GM23338 (cell line): ENCODE results near the gene NRSN2. TPM values are rescaled to one million over a fixed set of nuclear protein-coding genes. Genes with fewer than 3 reads are reported as not detected.

Experiments used
- ATAC-seq: fragments of 200-7000 bp; cut with Tn5 transposase; 3 replicates; pipeline ENCODE4 v1.9.1; 2020
- DNase-seq: peaks from one replicate; pipeline ENCODE4 v3.0.0-alpha.2; 2015; ENCODE audit warnings: low spot score
- H2AFZ ChIP-seq: fragments of 200-600 bp; sonication (generic); 2 replicates; pipeline ENCODE4 v1.8.0; 2016; ENCODE audit warnings: antibody characterized with exemption, mild to moderate bottlenecking, moderate library complexity
- H3F3A ChIP-seq: fragments of 200-600 bp; sonication (generic); replicated peaks from 2 replicates; pipeline ENCODE4 v1.8.0; 2017; ENCODE audit warnings: antibody characterized with exemption, mixed run types, low read depth
- H3K27ac ChIP-seq: fragments of 200-600 bp; sonication (generic); 2 replicates; pipeline ENCODE4 v1.6.1; 2016; ENCODE audit warnings: low read depth
- H3K27me3 ChIP-seq: fragments of 200-600 bp; sonication (generic); 2 replicates; pipeline ENCODE4 v1.8.0; 2016; ENCODE audit warnings: mild to moderate bottlenecking, mixed run types, moderate library complexity; ENCODE audit not compliant: insufficient read depth
- H3K36me3 ChIP-seq: fragments of 200-600 bp; sonication (generic); 2 replicates; pipeline ENCODE4 v1.8.0; 2016; ENCODE audit warnings: mild to moderate bottlenecking; ENCODE audit not compliant: insufficient read depth
- H3K4me1 ChIP-seq: fragments of 200-600 bp; sonication (generic); 2 replicates; pipeline ENCODE4 v1.8.0; 2016; ENCODE audit warnings: mild to moderate bottlenecking, moderate library complexity; ENCODE audit not compliant: insufficient read depth
- H3K4me2 ChIP-seq: fragments of 200-600 bp; sonication (generic); 2 replicates; pipeline ENCODE4 v1.7.1; 2017; ENCODE audit warnings: mixed run types
- H3K4me3 ChIP-seq: fragments of 200-600 bp; sonication (generic); 2 replicates; pipeline ENCODE4 v1.6.1; 2016; ENCODE audit warnings: mixed run types
- H3K79me2 ChIP-seq: fragments of 200-600 bp; sonication (generic); replicated peaks from 2 replicates; pipeline ENCODE4 v1.8.0; 2017; ENCODE audit warnings: mild to moderate bottlenecking; ENCODE audit not compliant: insufficient read depth
- H3K9me2 ChIP-seq: fragments of 200-600 bp; sonication (generic); 2 replicates; pipeline ENCODE4 v1.8.0; 2017; ENCODE audit not compliant: insufficient read depth
- H4K20me1 ChIP-seq: fragments of 200-600 bp; sonication (generic); replicated peaks from 2 replicates; pipeline ENCODE4 v1.8.0; 2017; ENCODE audit warnings: mild to moderate bottlenecking; ENCODE audit not compliant: insufficient read depth
- H3K27ac Mint-ChIP-seq: 2 replicates; pipeline ENCODE4 v1.8.0; 2020; ENCODE audit warnings: inconsistent platforms, mild to moderate bottlenecking, moderate library complexity, mixed read lengths
- H3K27me3 Mint-ChIP-seq: 3 replicates; pipeline ENCODE4 v1.8.0; 2022; ENCODE audit warnings: low read depth, mild to moderate bottlenecking, moderate library complexity, mixed read lengths, inconsistent platforms; ENCODE audit not compliant: insufficient read depth, poor library complexity
- H3K36me3 Mint-ChIP-seq: 3 replicates; pipeline ENCODE4 v1.8.0; 2021; ENCODE audit warnings: low read depth, mild to moderate bottlenecking, inconsistent platforms, moderate library complexity, mixed read lengths
- H3K4me1 Mint-ChIP-seq: 3 replicates; pipeline ENCODE4 v1.8.0; 2020; ENCODE audit warnings: mild to moderate bottlenecking, inconsistent platforms, mixed read lengths
- H3K4me3 Mint-ChIP-seq: 3 replicates; pipeline ENCODE4 v1.8.0; 2021; ENCODE audit warnings: moderate library complexity, mild to moderate bottlenecking, inconsistent platforms, mixed read lengths
- H3K9me3 Mint-ChIP-seq: 3 replicates; pipeline ENCODE4 v1.8.0; 2020; ENCODE audit warnings: moderate library complexity, mild to moderate bottlenecking, inconsistent platforms, mixed read lengths
- CREB1 ChIP-seq: fragments of 250-450 bp; sonication (Bioruptor Pico); IDR thresholded peaks from 2 replicates; pipeline ENCODE4 v1.5.0; 2020; ENCODE audit warnings: low read depth, mild to moderate bottlenecking, moderate library complexity
- EZH2 ChIP-seq: fragments of 200-600 bp; sonication (generic); IDR thresholded peaks from one replicate; pipeline ENCODE4 v1.8.0; 2017; ENCODE audit warnings: antibody characterized with exemption, mild to moderate bottlenecking, low read depth; ENCODE audit not compliant: unreplicated experiment
- STAT1 ChIP-seq: IDR thresholded peaks from one replicate; pipeline ENCODE4 v1.6.1; 2016; ENCODE audit warnings: antibody characterized with exemption; ENCODE audit not compliant: unreplicated experiment
- ZNF462 ChIP-seq: fragments of 250-450 bp; sonication (Bioruptor Pico); IDR thresholded peaks from 2 replicates; pipeline ENCODE4 v1.5.0; 2020; ENCODE audit warnings: mild to moderate bottlenecking, moderate library complexity
- polyA plus RNA-seq: library from polyadenylated mRNA; unstranded; fragments of >200 nt; fragmentation: Nextera tagmentation; extraction: Ambion mirVana; gene quantifications from 2 replicates; pipeline ENCODE4 v1.2.1, GENCODE V29; 2016
- total RNA-seq: library from RNA; depleted of rRNA; stranded (reverse); fragments of >200 nt; shearing (Covaris generic); gene quantifications from 2 replicates; pipeline ENCODE4 v1.2.3, GENCODE V29; 2014

NRSN2 gene
- total and polyA plus RNA-seq, 2 experiments from 2014 or later = 14.4 to 17.9 TPM

GRCh38 chr20:347640-348484, 951 bp downstream of the NRSN2 start (continued):
- TF ChIP-seq ZNF462 (CRISPR knock-in tag) (no peak), EZH2 (no peak)

GRCh38 chr20:348972-349841, 2.3 kb downstream of the NRSN2 start:
- Histone ChIP-seq H4K20me1 (no peaks in the 10 kb centered on the region), H3K27ac (no peak overlapping the region), H3K4me3 (peak overlapping the region; percentile 94), H3K36me3 (no peaks in the 10 kb centered on the region), H3K27me3 (no peaks in the 10 kb centered on the region), H3K9me2 (no peaks in the 10 kb centered on the region), H3K79me2 (no peaks in the 10 kb centered on the region), H2AFZ (no peak overlapping the region), H3K4me2 (peak overlapping the region; percentile 97), H3F3A (peaks cover 13% of the 10 kb centered on the region; the same call in 1 of the 2 replicates), H3K4me1 (peaks cover 15% of the 10 kb centered on the region)
- Mint-ChIP-seq H3K9me3 (no peaks in the 10 kb centered on the region; the same call in 2 of the 3 replicates), H3K4me3 (peak overlapping the region; percentile 88; the same call in 2 of the 3 replicates), H3K27me3 (peaks cover 13% of the 10 kb centered on the region), H3K27ac (no peak overlapping the region), H3K4me1 (peaks cover 16% of the 10 kb centered on the region), H3K36me3 (peaks cover 2% of the 10 kb centered on the region; the same call in 1 of the 3 replicates)
- ATAC-seq = no peak
- no peak for DNase-seq
- TF ChIP-seq ZNF462 (CRISPR knock-in tag) (no peak), EZH2 (no peak), CREB1 (no peak), STAT1 (no peak)
